OCI-LY1 (cell line): Measurements from ENCODE around the gene REL.

Source experiments
- H2AFZ ChIP-seq: fragments of 200-600 bp; sonication (generic), shearing (Covaris generic); 2 replicates; pipeline ENCODE4 v1.6.0; 2014; ENCODE audit warnings: antibody characterized with exemption, mild to moderate bottlenecking, low read length
- H3F3A ChIP-seq: fragments of 200-600 bp; sonication (generic), shearing (Covaris generic); 2 replicates; pipeline ENCODE4 v1.6.0; 2014; ENCODE audit warnings: mild to moderate bottlenecking, antibody characterized with exemption, low read length, moderate library complexity; ENCODE audit not compliant: insufficient read depth
- H3K27ac ChIP-seq: fragments of 200-600 bp; sonication (generic); 2 replicates; pipeline ENCODE4 v1.5.1; 2014; ENCODE audit warnings: low read length, mixed run types, mild to moderate bottlenecking, low read depth; ENCODE audit not compliant: poor library complexity, severe bottlenecking
- H3K27me3 ChIP-seq: fragments of 200-600 bp; sonication (generic); 2 replicates; pipeline ENCODE4 v1.6.0; 2014; ENCODE audit warnings: antibody characterized with exemption, mild to moderate bottlenecking, low read length, moderate library complexity; ENCODE audit not compliant: insufficient read depth
- H3K36me3 ChIP-seq: fragments of 200-600 bp; sonication (generic); 2 replicates; pipeline ENCODE4 v1.6.1; 2014; ENCODE audit warnings: mild to moderate bottlenecking, antibody characterized with exemption, low read length, moderate library complexity, mixed read lengths; ENCODE audit not compliant: insufficient read depth
- H3K4me1 ChIP-seq: fragments of 200-600 bp; sonication (generic); 2 replicates; pipeline ENCODE4 v1.5.1; 2014; ENCODE audit warnings: mild to moderate bottlenecking, low read length, moderate library complexity; ENCODE audit not compliant: insufficient read depth, severe bottlenecking
- H3K4me2 ChIP-seq: fragments of 200-600 bp; sonication (generic), shearing (Covaris generic); 2 replicates; pipeline ENCODE4 v1.6.1; 2014; ENCODE audit warnings: low read length
- H3K4me3 ChIP-seq: fragments of 200-600 bp; sonication (generic); 2 replicates; pipeline ENCODE4 v1.5.1; 2014; ENCODE audit warnings: low read length, low read depth, mild to moderate bottlenecking, mixed read lengths; ENCODE audit not compliant: poor library complexity, severe bottlenecking
- H3K79me2 ChIP-seq: fragments of 200-600 bp; shearing (Covaris generic); 2 replicates; pipeline ENCODE4 v1.6.1; 2016; ENCODE audit warnings: mixed run types, low read length, mixed read lengths; ENCODE audit not compliant: insufficient read depth
- H3K9ac ChIP-seq: fragments of 200-600 bp; sonication (generic), shearing (Covaris generic); 2 replicates; pipeline ENCODE4 v1.6.1; 2014; ENCODE audit warnings: mild to moderate bottlenecking, low read length, mixed read lengths
- H3K9me2 ChIP-seq: fragments of 200-600 bp; sonication (generic), shearing (Covaris generic); 2 replicates; pipeline ENCODE4 v1.6.1; 2014; ENCODE audit warnings: low read depth, mild to moderate bottlenecking, low read length, mixed read lengths
- H3K9me3 ChIP-seq: fragments of 200-600 bp; shearing (Covaris generic); 2 replicates; pipeline ENCODE4 v1.6.1; 2014; ENCODE audit warnings: low read length, mixed read lengths
- H4K20me1 ChIP-seq: fragments of 200-600 bp; sonication (generic), shearing (Covaris generic); 2 replicates; pipeline ENCODE4 v1.6.0; 2016; ENCODE audit warnings: mild to moderate bottlenecking, low read length; ENCODE audit not compliant: insufficient read depth
- EZH2 ChIP-seq: fragments of 200-600 bp; sonication (generic), shearing (Covaris generic); IDR thresholded peaks from 2 replicates; pipeline ENCODE4 v1.8.0; 2017; ENCODE audit warnings: borderline replicate concordance, mixed run types, mild to moderate bottlenecking, antibody characterized with exemption, low read length, moderate library complexity, mixed read lengths
- TF ChIP-seq, protein P1 (sequence below): fragments of 200-600 bp; sonication (generic), shearing (Covaris generic); IDR thresholded peaks from 2 replicates; pipeline ENCODE4 v1.5.1; 2017; ENCODE audit warnings: mild to moderate bottlenecking, antibody characterized with exemption, low read length, moderate library complexity, mixed read lengths

The REL gene

DNA sequence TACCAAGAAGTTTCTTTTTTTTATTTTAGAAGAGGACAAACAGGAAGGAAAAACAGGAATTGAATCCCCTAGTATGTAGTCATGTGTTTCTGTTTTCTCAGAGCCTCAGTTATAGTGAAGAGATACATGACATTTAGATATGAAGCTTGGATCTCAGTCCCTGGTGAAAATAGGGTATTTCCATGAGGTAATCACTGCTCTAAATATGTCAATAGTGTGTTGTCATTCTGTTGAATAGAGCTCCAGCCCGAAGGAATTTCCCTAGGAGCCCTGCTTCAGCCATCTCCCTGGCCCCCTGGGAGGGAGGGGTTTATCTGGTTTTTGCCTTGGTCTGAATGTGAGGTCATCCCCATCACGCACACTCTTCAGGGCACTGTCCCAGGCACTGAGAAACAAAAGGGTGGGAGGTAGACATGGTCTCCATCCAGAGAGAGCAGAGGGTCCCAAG, 47.1 kb upstream of the REL start:
- peaks cover 52% of the 10 kb centered on the region for H3K4me1 ChIP-seq
- no peak for TF ChIP-seq EZH2
- TF ChIP-seq, protein P1, sequence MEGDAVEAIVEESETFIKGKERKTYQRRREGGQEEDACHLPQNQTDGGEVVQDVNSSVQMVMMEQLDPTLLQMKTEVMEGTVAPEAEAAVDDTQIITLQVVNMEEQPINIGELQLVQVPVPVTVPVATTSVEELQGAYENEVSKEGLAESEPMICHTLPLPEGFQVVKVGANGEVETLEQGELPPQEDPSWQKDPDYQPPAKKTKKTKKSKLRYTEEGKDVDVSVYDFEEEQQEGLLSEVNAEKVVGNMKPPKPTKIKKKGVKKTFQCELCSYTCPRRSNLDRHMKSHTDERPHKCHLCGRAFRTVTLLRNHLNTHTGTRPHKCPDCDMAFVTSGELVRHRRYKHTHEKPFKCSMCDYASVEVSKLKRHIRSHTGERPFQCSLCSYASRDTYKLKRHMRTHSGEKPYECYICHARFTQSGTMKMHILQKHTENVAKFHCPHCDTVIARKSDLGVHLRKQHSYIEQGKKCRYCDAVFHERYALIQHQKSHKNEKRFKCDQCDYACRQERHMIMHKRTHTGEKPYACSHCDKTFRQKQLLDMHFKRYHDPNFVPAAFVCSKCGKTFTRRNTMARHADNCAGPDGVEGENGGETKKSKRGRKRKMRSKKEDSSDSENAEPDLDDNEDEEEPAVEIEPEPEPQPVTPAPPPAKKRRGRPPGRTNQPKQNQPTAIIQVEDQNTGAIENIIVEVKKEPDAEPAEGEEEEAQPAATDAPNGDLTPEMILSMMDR = no peak

DNA sequence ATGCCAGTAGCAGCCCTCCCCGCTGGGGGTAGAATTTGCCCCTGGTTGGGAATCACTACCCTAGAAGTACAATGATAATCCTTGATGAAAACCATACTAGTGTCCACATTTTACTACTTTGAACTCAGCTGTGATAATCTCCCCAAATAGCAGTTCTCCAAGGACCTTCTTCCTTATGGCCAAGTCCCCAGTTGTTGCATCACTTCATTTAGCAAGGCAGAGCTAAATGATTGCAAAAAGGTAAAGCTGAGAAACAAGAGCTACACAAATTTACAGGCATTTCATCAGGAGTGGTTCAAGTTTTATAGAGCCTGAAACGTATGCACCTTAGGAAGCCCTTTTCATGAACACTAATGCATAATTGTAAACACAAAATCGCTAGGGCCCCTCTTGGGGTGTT, 44.9 kb upstream of the REL start:
- no peaks in the 10 kb centered on the region for H3K9me3 ChIP-seq
- peaks cover 18% of the 10 kb centered on the region for H3F3A ChIP-seq
- H4K20me1 ChIP-seq = no peaks in the 10 kb centered on the region
- H3K36me3 ChIP-seq = no peaks in the 10 kb centered on the region; the same call in 1 of the 2 replicates
- H3K4me3 ChIP-seq = no peak overlapping the region
- H3K4me1 ChIP-seq = peaks cover 74% of the 10 kb centered on the region
- H3K27ac ChIP-seq = peak overlapping the region; percentile 99
- no peak overlapping the region for H3K4me2 ChIP-seq
- no peaks in the 10 kb centered on the region for H3K27me3 ChIP-seq
- H2AFZ ChIP-seq = no peak overlapping the region
- H3K79me2 ChIP-seq = no peaks in the 10 kb centered on the region
- no peak overlapping the region for H3K9ac ChIP-seq
- no peaks in the 10 kb centered on the region for H3K9me2 ChIP-seq
- no peak for TF ChIP-seq EZH2
- TF ChIP-seq, protein P1 = no peak

More for the DNA sequence above, 47.1 kb upstream of the REL start:
- no peak overlapping the region for H3K27ac ChIP-seq
- H3K27me3 ChIP-seq = no peaks in the 10 kb centered on the region
- H3F3A ChIP-seq = peaks cover 3% of the 10 kb centered on the region
- H3K9me3 ChIP-seq = no peaks in the 10 kb centered on the region
- peak overlapping the region; percentile 3; the same call in 1 of the 2 replicates for H3K4me2 ChIP-seq
- H3K36me3 ChIP-seq = no peaks in the 10 kb centered on the region; the same call in 1 of the 2 replicates
- H4K20me1 ChIP-seq = no peaks in the 10 kb centered on the region
- H3K4me3 ChIP-seq = no peak overlapping the region
- H2AFZ ChIP-seq = no peak overlapping the region
- no peaks in the 10 kb centered on the region for H3K9me2 ChIP-seq
- no peaks in the 10 kb centered on the region for H3K79me2 ChIP-seq
- H3K9ac ChIP-seq = no peak overlapping the region; the same call in 1 of the 2 replicates

DNA sequence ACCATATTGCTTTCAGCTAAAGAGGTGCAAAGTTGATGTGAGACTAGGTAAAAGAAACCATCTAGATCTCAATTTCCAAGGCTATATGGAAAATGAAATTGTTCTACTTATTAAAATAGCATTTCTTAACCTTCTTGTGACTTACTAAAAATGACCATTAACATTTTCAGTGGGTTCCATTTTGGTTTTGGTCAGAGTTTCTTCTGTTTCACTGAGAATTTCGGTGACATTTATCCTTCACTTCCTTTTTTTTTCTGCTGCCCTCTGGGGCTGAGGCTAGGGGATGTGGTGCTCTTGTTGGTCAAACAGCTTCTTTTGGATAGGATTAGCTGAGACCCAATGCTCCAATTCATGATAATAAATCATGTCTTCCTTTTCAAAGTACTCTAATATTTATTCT, 44.3 kb upstream of the REL start:
- H3K36me3 ChIP-seq = no peaks in the 10 kb centered on the region; the same call in 1 of the 2 replicates
- no peak overlapping the region for H3K4me3 ChIP-seq
- peaks cover 22% of the 10 kb centered on the region for H3F3A ChIP-seq
- H3K27ac ChIP-seq = peak overlapping the region; percentile 99
- no peaks in the 10 kb centered on the region for H3K9me3 ChIP-seq
- TF ChIP-seq EZH2 = no peak
- TF ChIP-seq, protein P1 = no peak
- no peak overlapping the region for H2AFZ ChIP-seq
- no peaks in the 10 kb centered on the region for H3K79me2 ChIP-seq
- no peak overlapping the region for H3K4me2 ChIP-seq
- H3K9me2 ChIP-seq = no peaks in the 10 kb centered on the region
- H3K27me3 ChIP-seq = no peaks in the 10 kb centered on the region
- no peak overlapping the region for H3K9ac ChIP-seq
- peaks cover 81% of the 10 kb centered on the region for H3K4me1 ChIP-seq
- no peaks in the 10 kb centered on the region for H4K20me1 ChIP-seq
